ENCODE measurements around the gene ZFPL1. TPM values are rescaled to one million over a fixed set of nuclear protein-coding genes. Genes with fewer than 3 reads are reported as not detected.

ZFPL1 gene
- total RNA-seq = 29.0 TPM
- long read RNA-seq, transcript ZFPL1-201 (8 exons, 1,371 nt) = major isoform, 23 of 36 reads
- long read RNA-seq, partial matches to known transcripts = 6 of 36 reads
- long read RNA-seq, other reads (novel, unspliced or antisense) = 7 of 36 reads

- H3K27ac ChIP-seq = peak within 1 kb of the TSS; percentile 92
- intact Hi-C loops (cut with DNase I) = no loop called here
- ATAC-seq (peak; percentile 97 to 98), DNase-seq (peak; percentile 96)
- H3K9me3 ChIP-seq = no peaks in the 10 kb centered on the region
- H3K36me3 ChIP-seq = peaks cover 38% of the 10 kb centered on the region
- H3K4me1 ChIP-seq = peaks cover 20% of the 10 kb centered on the region
- TF ChIP-seq CTCF (IDR thresholded peaks at IDR 0.05) = no peak
- no peaks in the 10 kb centered on the region for H3K27me3 ChIP-seq (ENCODE audit: low read depth)
- H3K4me3 ChIP-seq = peak within 1 kb of the TSS; percentile 66
These were observed at the start of gene ZFPL1, which contains the start of gene CDCA5 for GRCh38 chr11:65083834-65084597. Gene ZFPL1, plus strand, starts transcription at chr11:65084222. Its CDS starts 477 bp downstream, at chr11:65084699. Gene CDCA5, minus strand, starts transcription at chr11:65084040. Its CDS starts 62 bp downstream, at chr11:65083978.

GRCh38 chr11:65034423-65034822 is 49.6 kb upstream of the ZFPL1 start:
- peaks cover 79% of the 10 kb centered on the region for H3K36me3 ChIP-seq
- DNase-seq = no peak

GRCh38 chr11:65035579-65035978 is 48.4 kb upstream of the ZFPL1 start:
- no peak overlapping the region for H3K4me3 ChIP-seq
- DNase-seq = no peak
- intact Hi-C loops (cut with DNase I) = no loop called here
- H3K9me3 ChIP-seq = no peaks in the 10 kb centered on the region
- peaks cover 5% of the 10 kb centered on the region for H3K4me1 ChIP-seq
- no peak for TF ChIP-seq CTCF (IDR thresholded peaks at IDR 0.05)
- no peaks in the 10 kb centered on the region for H3K27me3 ChIP-seq (ENCODE audit: low read depth)
- no peak overlapping the region for H3K27ac ChIP-seq
- ATAC-seq = no peak
- peaks cover 83% of the 10 kb centered on the region for H3K36me3 ChIP-seq

More at GRCh38 chr11:65034423-65034822, 49.6 kb upstream of the ZFPL1 start:
- Histone ChIP-seq H3K27ac (no peak overlapping the region), H3K4me3 (no peak overlapping the region), H3K4me1 (no peaks in the 10 kb centered on the region), H3K27me3 (ENCODE audit: low read depth) (no peaks in the 10 kb centered on the region), H3K9me3 (no peaks in the 10 kb centered on the region)
- no peak for TF ChIP-seq CTCF (IDR thresholded peaks at IDR 0.05)
- intact Hi-C loops (cut with DNase I) = no loop called here
- no peak for ATAC-seq

GRCh38 chr11:65036931-65037330 is 47.1 kb upstream of the ZFPL1 start:
- H3K36me3 ChIP-seq = peaks cover 73% of the 10 kb centered on the region
- peak; percentile 71 for DNase-seq
- no peak overlapping the region for H3K27ac ChIP-seq

GRCh38 chr11:65040520-65040846 is 43.5 kb upstream of the ZFPL1 start:
- Histone ChIP-seq H3K4me1 (peaks cover 35% of the 10 kb centered on the region), H3K36me3 (peaks cover 52% of the 10 kb centered on the region), H3K9me3 (no peaks in the 10 kb centered on the region), H3K4me3 (peak overlapping the region; percentile 93), H3K27me3 (ENCODE audit: low read depth) (no peaks in the 10 kb centered on the region), H3K27ac (peak overlapping the region; percentile 91)
- ATAC-seq (no peak), DNase-seq (no peak)
- TF ChIP-seq CTCF (IDR thresholded peaks at IDR 0.05) = no peak
- intact Hi-C loops (cut with DNase I) = no loop called here

More at GRCh38 chr11:65036931-65037330, 47.1 kb upstream of the ZFPL1 start:
- intact Hi-C loops (cut with DNase I) = no loop called here
- TF ChIP-seq CTCF (IDR thresholded peaks at IDR 0.05) = no peak
- Histone ChIP-seq H3K9me3 (no peaks in the 10 kb centered on the region), H3K4me1 (peaks cover 10% of the 10 kb centered on the region), H3K27me3 (ENCODE audit: low read depth) (no peaks in the 10 kb centered on the region), H3K4me3 (no peak overlapping the region)
- ATAC-seq = no peak
